ENCODE results near the gene CTSD.

Gene CTSD

GRCh38 chr11:1755692-1756561 lies 7.8 kb downstream of the CTSD start:
- no peak for DNase-seq (ENCODE audit: low read depth)

- no peak for DNase-seq (ENCODE audit: low read depth)
Observed at GRCh38 chr11:1755344-1755691, 8.4 kb downstream of the CTSD start.

DNA sequence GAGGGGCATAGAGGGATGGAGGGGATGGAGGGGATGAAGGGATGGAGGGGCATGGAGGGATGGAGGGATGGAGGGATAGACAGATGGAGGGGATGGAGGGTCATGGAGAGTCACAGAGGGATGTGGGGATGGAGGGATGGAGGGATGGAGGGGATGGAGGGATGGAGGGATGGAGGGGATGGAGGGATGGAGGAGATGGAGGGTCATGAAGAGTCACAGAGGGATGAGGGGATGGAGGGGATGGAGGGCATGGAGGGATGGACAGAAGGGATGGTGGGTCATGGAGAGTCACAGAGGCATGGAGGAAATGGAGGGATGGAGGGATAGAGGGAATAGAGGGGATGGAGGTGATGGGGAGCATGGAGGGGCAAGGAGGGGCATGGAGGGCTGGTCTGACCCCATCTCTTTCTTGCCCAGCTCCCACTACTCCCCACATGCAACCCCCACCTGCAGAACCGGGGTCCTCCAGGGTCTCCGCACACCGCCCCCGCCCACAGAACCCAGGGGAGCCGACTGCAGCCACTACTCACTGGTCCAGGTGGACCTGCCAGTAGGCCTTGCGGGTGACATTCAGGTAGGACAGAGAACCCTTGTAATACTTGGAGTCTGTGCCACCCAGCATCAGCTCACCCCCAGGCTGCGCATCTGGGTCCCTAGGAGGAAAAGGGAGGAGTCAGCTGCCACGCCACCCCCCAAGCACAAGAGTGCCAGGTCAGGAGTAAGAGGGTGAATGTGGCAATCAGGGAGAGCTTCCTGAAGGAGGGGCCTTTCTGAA lies 9.2 kb downstream of the CTSD start:
- no peak for DNase-seq (ENCODE audit: low read depth)

- DNase-seq (ENCODE audit: low read depth), result no peak
Observed at GRCh38 chr11:1753929-1754305, 9.8 kb downstream of the CTSD start.

DNA sequence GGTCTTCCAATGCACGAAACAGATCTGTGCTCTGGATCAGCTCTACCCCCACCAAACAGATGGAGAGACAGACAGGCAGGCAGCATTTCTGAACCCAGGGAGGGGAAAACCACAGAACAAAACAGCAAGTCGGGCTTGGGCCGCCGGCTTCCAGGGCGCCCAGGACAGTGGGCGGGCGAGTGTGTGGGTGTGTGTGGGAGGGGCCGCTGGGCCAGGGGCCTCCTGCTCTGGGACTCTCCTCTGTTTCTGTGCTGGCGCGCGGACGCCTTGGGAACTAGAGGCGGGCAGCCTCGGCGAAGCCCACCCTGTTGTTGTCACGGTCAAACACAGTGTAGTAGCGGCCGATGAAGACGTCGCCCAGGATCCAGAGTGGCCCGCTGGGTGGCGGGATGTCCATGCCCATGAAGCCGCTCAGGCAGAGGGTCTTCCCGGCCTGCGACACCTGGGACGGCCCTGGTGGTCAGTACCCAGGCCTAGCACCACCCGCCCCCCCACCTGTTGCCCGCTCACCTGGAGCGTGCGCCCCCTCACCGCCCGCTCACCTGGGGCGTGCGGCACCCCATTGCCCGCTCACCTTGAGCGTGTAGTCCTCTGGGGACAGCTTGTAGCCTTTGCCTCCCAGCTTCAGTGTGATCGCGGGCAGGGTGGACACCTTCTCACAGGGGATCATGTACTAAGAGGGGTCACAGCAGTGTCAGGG lies 10.3 kb downstream of the CTSD start:
- DNase-seq (ENCODE audit: low read depth), result no peak

DNA sequence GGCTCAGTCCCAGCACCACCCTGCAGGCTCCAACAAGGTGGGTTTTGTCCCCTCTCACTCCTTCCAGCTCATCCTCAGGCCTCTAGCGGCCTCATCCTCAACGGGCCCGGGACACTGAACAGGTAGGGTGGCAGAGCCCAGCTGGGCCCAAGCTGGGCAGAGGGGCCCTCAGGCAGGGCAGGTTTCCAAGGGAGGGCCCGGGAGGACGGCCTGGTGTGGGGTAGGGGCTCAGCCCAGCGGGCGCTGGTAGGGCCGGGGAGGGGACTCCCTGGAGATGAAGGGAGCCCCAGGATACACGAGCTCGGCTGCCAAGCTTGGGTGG lies 10.9 kb downstream of the CTSD start:
- no peak for DNase-seq (ENCODE audit: low read depth)

DNA sequence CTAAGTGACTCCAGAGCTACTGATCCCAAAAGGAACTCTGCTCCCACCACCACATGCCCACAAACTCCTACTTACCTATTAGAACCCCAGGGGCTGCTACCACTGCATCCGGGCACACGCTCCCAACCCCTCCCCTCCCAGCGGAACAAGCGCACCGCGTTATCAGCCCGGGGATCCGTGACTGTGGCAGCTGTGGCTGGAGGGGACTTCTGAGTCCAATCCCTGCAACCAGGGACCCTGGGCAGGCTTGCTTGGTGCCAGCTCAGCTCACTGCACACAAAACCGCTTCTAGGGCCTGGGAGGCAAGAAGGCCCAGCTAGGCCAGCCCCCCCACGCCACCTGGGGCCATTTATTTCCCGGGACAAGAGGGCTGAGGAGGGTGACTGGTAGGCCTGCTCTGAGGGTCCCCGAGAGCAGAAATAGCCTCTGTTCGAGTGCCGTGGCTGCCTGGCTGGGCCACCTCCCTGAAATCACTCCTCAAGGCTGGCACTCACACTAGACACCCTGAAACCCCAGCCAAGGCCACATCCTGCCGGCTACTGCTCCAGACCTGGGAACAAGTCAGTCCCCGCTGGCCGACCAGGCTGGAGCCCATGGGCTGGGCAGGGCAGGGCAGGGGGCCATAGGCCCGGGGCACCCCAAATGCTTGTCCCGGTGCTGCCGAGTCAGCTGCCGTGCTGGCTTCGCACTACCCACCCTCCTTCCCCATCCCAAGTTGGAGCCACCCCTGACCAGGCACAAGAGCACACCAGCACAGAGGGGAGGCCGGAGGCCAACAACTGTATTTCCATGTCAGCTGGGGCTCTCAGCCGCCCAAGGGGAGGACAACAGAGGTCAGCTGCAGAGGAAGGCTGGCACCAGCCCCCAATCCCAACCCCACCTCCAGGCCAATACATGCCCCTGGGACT lies 11.5 kb downstream of the CTSD start:
- DNase-seq (ENCODE audit: low read depth), result no peak

GRCh38 chr11:1751531-1751921 lies 12.2 kb downstream of the CTSD start:
- DNase-seq (ENCODE audit: low read depth), result no peak

GRCh38 chr11:1750840-1751530 lies 12.7 kb downstream of the CTSD start:
- no peak for DNase-seq (ENCODE audit: low read depth)

DNA sequence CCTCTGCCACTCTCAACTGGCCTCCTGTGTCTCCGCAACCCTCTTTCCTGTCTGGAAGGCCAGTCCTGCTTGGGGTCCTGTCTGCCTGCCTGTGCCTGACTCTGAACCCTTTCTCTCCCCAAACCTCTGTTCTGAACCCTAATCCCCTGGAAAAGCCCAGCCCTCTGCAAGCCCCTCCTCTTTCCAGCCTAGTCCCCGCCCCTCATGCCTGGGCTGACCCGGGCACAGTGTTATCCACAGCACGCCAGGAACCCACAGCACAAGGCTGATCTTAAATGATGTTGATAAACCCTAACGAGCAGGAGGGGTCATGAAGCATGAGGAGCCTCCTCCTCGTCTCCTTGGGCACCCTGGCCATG lies 13.3 kb downstream of the CTSD start, which contains the start of gene IFITM10:
Gene IFITM10, minus strand, starts transcription at position 115 of the 359 bp plus-strand sequence. CDS start 153 bp downstream, outside the sequence.
- DNase-seq (ENCODE audit: low read depth), result no peak

DNA sequence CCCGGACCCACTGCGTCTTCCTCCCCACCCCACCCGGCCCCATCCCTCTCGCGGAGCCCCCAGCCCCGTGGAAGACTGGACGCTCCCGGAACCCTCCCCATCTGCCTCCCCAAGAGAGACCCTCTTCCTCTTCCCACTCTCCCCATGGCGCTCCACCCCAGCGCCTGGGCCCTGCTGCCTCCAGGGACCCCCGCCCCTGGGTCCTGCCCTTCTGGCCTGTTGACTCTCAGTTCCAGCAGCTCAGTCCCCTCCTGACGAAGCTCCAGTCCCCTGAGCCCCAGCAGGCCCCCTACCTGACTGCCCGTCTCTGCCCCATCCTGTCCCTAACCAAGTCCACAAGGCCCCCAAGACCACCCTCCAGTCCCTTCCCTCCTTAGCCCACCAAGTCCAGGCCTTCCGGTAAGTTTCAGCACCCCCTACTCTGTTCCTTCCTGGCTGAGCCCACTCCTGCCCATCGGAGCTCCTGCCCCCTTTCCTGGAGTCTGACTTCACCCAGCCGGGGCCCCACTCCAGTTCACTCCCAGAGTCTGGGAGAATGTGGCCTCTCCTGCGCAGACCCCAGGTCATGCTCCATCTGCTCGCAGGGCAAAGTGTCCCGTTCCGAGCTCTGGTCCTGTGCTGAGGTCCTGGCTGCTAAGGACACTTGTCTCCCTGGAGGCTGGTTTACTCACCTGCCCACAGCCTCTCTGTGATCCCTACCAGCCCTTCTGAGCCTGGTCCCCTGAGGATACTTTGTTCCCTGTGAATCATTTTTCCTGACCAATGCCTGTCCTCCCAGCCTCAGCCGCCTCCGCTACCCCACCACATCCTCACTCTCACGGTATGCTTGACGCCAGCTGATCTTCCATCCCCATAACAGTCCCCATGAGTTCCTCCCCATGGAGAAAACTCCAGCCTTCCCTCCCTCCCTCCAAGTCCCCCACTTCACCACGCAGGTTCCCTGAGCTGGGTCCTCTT lies 14.1 kb downstream of the CTSD start:
- peak; percentile 74 for DNase-seq (ENCODE audit: low read depth)

DNA sequence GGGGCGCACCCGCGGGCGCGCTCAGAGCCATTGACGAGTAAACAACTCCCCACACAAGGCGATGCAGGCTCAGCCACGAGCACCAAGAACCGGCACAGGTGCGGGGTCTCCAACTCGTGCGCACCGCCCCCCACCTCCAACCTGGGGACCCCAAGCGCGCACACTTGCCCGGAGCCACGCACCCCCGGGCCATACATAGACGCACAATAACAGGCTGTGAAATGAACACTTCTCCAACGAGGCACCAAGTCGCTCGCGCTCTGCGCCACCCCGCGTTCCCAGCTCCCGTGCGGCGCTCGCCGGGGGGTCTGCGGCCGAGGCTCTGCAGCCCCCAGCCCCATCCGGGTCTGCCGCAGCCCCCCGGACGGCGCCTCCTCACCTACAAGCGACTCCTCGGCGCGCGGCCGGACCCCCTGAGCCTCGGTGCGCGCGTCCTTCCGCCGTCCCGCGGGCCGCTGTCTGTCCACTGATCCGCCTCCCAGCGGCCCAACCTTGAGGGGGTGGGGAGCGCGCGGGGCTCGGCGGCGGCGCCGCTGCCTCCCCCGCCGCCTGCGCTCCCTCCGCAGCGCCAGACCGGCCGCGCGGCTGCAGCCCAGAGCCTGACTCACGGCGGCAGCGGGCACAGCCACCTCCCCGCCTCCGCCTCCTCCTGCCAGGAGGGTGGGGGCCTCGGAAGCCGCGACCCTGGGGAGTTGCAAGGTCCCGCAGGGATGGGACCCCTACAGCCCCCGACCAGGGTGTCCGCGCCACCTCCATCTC lies 14.9 kb downstream of the CTSD start:
- DNase-seq (ENCODE audit: low read depth), result peak; percentile 22

DNA sequence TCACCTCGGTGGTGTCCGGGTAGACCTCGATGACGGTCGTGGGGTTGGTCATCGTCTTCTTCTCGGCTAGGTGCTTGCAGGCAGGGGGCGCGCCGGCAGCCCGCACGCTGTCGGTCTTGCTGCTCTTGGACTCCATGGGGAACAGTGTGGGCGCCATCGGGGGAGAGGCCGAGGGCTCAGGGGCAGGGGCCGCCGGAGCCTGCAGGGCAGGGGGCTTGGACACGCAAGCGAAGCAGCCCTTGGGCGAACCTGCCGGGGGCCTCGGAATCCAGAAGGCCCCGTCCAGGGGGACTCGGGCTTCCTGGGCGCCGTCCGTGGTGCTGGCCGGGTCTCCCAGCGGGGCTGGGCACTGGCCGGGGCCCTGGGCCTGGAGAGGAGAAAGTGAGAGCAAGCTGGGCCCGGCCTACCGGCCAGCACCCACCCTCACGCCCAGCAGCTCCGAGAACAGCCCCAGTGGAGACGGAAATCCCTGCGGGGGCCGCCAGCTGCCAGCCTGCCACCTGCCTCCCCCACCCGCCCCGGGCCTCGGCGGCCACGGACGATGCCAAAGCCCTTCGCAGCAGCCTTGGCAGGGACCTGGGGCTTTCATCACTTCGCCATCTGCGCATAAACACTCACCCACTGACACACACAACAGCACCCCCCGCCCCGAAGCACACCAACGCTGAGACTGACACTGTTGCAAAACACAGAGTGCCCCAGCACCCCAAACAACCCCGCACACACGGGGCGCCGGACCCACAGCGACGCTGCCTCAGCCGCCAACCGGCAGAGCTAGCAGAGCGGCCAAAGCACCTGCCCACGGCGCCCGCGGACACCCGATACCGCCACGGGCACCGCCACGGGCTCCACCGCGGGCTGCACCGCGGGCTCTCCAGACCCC lies 15.7 kb downstream of the CTSD start:
- no peak for DNase-seq (ENCODE audit: low read depth)

- DNase-seq (ENCODE audit: low read depth), result no peak
Observed at GRCh38 chr11:1746956-1747752, 16.6 kb downstream of the CTSD start.

DNA sequence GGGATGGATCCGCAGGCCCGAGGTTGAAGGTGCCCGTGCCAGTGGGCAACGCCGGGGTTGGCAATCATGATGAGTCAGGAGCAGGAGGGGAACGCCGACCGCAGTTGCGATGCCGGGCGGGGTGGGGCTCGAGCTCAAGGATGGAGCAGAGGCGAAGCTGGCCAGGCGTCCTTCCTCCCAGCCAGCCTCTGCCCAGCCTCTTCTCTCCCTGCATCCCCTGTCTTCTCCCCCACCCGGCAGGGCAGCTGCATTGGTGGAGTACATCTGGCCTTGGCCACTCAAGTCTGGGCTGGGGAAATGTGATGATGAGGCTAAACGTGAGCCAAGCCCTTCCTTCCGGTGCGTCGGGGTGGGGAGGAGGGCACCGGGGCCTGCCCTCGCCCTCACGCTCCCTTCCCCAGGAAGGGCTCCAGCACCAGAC lies 17.2 kb downstream of the CTSD start:
- DNase-seq (ENCODE audit: low read depth), result no peak

- DNase-seq (ENCODE audit: low read depth), result no peak
Observed at GRCh38 chr11:1745701-1746320, 17.9 kb downstream of the CTSD start.

Measured in ELR (cell line).